GM19438 (cell line): ENCODE measurements around the gene FOXA3.
A peak's percentile ranks its signal among the peaks of the same experiment; 100 is the strongest.
"Not testable (repeated sequence)": the region's sequence is repeated elsewhere in the genome, so short reads cannot be mapped to it uniquely, and the experiment has no call there.

Experiments
- ATAC-seq: cut with Tn5 transposase; IDR thresholded peaks from one replicate; pipeline ENCODE4 v1.9.1; 2021; ENCODE audit warnings: low read depth; ENCODE audit not compliant: unreplicated experiment

The FOXA3 gene

DNA sequence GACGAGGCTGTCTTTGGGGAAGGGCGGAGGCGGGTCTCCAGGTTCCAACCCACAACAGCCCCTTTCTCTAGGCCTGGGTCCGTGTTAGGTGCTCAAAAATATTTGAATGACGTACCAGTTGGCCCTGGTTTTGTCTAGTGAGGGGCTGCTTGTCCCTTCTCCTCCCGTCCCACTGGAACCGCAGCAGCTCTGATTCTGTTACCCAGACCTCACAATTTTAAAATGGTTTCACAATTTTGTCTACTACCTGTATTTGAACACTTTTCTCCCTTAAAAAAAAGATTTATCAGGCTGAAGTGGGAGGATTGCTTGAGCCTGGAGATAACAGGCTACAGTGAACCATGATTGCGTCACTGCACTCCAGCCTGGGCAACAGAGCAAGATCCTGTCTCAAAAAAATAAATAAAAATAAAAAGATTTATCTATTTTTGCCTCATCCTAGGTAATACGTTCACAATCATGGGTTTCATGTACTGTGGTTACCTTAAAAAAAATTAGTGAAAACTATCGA is 23.1 kb downstream of the FOXA3 start:
- ATAC-seq: no peak

DNA sequence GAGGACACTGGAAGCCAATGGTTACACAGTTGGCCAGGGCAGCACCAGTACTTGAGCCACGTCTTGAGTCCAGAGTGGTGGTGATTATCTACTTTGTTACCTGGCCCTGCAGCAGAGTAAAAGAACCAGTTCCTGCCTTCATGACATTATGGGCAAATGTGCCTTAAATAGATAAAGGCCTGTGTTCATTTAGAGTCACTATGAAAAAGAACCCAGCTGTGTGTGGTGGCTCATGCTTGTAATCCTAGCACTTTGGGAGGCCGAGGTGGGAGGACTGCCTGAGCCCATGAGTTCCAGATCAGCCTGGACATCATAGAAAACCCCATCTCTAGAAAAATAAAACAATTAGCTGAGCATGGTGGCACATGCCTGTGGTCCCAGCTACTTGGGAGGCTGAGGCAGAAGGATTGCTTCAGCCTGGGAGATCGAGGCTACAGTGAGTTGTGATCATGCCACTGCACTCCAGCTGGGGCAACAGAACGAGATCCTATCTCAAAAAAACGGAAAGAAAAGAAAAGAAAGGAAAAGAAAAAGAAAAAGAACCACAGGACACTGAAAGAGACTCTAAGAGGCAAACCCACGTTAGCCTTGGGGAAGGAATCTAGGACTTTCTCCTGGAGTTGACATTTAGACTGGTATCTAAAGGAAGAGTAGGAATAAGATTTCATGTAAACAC is 25.2 kb downstream of the FOXA3 start:
- no peak for ATAC-seq

DNA sequence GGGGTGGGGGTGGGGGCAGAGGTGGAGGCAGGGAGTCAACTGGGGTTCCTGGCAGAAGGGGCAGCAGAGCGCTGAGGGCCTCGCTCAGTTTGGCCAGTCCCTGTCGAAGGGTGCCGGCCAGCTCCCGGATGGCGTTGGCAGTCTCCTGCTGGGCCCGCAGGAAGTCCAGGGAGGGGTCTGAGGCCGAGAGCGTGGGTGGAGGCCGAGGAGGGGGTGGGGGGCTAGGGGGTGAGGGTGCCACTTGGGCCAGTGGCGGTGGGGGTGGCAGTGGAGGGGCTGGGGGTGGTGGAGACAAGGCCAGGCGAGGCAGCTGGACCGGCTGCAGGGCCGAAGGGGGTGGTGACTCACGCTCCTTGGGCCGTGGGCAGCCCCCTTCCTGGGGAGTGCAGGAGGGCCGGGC is 26.8 kb downstream of the FOXA3 start:
- ATAC-seq: no peak

DNA sequence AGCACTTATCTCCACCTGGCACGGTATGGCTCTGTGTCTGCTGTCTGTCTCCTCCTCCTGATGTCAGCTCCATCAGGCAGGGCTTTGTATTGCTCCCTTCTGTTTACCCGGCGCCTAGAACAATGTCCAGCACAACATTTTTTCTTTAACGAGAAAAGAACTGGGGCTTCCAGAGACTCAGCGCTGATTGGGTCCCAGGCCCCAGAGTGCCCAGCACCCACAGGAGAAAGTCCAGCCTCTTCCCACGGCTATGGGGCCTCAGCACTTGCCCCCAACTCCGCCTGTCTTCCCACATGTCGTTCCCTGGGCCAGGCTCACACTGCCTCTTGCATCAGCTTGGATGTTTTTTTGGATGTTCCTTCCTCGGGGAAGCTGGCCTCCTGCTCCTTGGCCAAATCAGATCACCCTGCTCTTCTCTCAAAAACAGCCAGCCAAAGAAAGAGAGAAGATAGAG is 31.4 kb downstream of the FOXA3 start:
- no peak for ATAC-seq

DNA sequence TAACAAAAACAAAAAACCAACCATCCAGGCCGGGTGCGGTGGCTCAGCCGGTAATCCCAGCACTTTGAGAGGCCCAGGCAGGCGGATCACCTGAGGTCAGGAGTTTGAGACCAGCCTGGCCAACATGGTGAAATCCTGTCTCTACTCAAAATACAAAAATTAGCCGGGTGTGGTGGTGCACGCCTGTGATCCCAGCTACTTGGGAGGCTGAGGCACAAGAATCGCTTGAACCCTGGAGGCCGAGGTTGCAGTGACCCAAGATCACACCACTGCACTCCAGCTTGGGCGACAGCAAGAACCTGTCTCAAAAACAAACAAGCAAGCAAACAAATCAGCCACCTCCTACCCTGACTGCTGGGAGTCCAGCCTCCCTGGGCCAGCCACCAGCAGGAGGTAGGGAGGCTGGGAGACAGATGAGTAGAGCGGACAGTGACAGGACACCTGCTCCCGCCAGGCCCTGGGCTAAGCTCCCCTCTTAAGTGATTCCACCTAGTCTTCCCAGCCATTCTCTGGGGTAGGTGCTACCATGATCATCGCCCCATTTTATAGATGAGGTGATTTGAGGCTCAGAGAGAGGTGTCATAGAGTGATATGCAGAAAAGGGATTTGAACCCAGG is 32.0 kb downstream of the FOXA3 start:
- ATAC-seq: not testable (repeated sequence)

DNA sequence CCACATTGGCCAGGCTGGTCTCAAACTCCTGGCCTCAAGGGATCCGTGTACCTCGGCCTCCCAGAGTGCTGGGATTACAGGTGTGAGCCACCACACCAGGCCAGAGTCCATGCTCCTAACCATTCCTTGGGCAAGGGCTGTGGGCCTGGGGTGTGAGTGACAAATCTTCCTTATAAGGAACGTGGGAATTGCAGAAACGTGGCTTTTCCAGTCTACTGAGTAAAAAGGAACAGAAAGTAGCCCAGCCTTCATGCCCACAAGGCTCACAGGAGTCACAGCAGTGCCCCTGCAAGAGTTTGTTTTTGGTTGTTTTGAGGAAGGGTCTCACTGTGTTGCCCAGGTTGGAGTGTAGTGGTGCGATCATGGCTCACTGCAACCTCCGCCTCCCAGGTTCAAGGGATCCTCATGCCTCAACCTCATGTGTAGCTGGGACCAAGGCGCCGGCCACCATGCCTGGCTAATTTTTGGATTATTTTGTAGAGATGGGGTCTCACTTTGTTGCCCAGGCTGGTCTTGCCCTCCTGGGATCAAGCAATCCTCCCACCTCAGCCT is 33.2 kb downstream of the FOXA3 start:
- ATAC-seq: no peak

DNA sequence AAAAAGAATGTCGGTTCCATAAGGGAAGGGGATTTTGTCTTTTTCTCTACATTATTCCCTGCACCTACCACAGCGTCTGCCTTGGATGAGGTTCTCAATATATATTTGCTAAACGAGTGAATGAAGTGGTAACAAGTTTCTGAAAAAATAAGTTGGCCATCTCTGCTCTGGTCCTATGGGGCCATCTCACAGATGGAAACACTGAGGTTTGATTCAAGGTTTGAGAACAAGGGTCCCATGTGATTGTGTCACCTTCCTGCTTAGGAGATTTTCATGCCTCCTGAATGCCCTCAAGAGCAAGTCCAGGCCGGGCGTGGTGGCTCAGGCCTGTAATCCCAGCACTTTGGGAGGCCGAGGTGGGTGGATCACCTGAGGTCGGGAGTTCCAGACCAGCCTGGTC is 35.1 kb downstream of the FOXA3 start:
- no peak for ATAC-seq

DNA sequence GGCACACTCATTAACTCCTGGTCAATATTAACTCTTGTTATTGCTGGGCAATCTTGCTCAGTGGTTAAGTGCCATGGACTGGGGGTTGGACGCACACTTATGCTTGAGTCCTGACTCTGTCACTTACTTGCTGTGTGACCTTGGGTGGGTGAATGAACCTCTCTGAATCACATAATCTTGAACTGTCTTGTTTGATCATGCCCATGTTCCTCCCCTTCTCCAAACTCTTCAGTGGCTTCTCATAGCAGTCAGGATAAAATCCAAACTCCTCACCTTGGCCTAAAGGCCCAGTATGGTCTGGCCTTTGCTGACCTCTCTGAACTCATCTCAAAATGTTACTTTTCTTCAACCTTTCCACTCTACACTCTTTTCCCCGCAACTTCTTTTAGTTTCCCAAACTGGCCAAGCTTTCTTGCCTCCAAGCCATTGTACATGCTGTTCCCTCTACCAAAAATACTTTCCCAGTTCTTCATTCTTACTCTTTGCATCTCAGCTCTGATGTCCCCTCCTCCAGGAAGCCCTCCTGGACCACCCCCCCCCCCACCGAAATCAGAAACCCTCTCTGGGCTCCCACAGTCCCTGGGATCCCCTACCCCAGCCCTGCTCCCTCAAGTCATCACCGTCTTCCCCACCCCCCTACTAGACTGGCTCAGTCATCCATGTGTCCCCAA is 35.9 kb downstream of the FOXA3 start:
- ATAC-seq: no peak

DNA sequence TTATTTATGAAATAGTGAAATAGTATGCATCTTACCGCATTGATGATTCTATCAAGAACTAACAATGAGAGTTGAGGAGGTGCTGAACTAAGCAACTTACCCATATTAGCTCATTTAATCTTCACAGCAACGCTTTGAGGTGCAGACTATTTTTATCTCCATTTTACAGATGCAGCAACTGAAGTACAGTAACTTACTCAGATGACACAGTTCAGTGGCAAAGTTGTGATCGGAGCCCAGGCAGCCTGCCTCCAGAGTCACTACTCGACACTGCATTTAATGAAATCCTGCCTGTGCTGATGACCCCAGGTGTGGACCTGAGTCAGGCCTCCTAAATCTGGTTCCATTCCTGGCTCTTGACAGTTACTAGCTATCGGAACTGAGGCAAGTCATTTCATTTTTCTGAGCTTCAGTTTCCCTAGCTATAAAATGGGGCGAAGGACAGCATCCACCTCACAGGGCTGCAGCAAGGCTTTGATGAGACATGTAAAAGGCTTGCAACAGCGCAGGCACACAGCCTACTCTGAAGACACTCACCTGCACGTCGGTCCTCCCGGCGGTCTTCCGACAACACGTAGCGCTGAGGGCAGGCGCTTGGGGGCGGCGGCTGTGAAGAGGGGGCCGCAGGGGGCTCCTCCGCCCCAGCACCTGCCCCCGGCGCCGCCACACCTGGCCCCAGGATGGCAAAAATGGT is 36.8 kb downstream of the FOXA3 start:
- ATAC-seq: no peak

DNA sequence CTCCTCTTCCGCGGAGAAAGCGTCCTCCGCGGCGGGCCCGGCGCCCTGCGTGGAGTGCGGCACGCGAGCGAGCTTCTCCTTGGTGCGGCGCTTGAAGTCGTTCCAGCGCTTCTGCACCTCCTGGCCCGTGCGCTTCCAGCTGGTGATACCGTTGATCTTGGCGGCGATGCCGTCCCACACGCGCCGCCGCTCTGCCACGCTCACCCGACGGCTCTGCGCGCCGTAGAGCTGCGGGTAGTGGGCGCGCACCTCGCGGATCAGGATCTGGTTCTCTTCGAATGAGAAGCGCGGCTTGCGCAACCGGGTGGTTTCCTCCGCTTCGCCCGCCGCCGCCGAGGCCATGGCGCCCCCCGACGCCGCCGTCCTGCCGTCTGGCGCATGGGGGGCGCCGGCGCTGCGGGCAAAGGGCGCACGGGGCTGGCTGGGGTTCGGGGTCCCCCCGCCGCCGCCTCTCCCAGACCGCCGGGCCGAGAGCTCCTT is 37.3 kb downstream of the FOXA3 start:
- no peak for ATAC-seq

DNA sequence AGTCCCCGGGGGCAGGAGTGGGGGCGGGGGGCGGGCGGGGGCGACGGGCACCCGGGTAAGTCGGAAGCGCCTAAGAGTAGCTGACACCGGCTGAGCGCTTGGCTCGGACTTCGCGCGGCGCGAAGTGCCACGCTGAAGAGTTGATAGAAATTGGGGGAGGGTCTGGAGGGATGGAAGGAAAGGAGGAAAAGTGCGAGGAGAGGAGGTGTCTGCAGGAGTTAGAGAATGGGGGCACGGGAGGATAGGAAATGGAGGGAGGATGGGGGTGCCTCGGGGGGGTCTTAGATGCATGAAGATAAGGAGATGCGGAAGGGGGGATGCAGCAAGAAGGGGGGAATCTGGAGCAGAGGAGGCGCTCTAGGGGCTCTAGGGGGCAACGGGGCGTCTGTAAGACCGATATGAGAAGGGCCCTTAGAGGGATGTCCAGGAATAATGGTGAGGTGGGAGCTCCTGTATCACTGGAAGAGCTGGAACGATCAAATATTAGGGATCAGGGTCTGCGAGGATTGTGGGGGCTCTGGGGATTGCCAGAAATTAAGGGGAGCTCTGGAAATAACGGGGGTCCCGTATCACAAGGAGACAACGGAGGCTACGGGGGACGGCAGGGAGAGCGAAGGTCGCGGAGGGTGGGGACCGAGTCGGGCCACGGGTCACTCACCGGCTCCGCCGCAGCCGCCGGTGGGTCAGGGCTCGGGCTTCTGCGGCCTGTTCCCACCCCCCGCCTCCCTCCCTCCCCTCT is 38.0 kb downstream of the FOXA3 start, which contains the start of gene MYPOP:
TSS of gene MYPOP (minus strand) at position 702 of the 739 bp plus-strand sequence. CDS start 840 bp downstream, outside the sequence.
- no peak for ATAC-seq

DNA sequence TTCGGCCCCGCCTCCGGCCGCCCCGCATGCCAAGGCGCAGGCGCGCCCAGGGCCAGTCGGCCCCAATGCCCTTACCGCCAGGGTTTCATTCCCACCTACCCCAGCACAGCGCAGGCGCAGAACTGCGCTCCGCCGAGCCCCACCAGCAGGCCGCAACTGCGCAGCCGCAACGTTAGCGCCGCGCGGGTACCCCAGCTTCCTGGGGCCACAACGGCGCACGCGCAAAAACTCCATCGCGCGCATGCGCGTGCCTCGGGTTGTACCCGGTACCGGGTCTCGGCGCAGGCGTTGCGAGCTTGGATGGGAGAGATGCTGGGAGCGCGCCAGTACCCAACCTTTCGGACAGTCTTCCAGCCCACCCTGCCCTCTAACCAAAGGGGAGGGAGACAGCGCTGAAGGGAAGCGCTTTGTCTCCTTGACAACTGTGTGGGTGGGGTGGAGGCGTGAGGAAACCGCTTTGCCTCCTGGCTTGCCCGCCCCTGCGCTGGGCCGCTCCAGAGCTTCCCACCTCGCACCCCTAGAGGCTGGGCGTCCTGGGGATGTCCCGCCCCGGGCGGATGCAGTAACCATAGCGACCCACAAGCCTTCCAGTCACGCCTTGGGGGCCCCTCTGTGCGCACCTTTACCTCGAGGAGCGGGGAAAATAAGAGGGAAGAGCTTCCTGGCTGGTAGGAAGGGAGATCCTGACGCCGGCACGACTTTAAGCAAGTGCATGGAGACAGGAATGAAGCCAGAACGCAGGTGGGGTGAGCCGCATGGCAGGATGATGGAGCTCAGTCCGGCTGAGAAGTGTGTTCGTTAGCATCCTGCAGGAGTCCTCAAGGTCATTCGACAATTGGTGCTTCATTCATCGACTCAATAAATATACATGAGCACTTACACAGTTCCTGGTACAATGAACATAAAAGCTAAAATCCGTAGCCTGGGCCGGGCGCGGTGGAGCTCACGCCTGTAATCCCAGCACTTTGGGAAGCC is 38.8 kb downstream of the FOXA3 start:
- ATAC-seq: peak; percentile 82

DNA sequence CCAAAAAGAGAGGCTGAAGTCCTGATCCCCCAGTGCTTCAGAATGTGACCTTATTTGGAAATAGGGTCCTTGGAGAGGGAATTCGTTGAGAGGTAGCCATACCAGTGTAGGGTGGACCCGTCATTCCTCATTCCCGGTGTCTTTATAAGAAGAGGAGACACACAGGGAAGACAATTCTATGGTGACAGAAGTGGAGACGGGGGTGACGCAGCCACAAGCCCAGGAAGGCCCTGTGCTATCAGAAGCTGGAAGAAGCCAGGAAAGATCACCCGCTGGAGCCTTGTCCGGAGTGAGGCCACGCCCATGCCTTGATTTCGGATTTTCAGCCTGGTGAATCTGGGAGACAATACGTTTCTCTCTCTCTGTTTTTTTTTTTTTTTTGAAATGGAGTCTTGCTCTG is 40.9 kb downstream of the FOXA3 start:
- ATAC-seq: no peak

DNA sequence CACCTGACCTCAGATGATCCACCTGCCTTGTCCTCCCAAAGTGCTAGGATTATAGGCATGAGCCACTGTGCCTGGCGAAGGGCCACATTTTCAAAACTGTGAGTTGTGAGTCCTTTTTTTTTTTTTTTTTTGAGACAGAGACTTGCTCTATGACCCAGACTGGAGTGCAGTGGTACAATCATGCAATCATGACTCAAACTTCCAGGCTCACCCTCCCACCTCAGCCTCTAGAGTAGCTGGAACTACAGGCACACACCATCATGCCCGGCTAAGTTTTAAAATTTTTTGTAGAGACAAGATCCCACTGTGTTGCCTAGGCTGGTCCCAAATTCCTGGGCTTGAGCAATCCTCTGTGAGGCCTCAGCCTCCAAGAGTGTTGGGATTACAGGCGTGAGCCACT is 42.1 kb downstream of the FOXA3 start:
- ATAC-seq: no peak

DNA sequence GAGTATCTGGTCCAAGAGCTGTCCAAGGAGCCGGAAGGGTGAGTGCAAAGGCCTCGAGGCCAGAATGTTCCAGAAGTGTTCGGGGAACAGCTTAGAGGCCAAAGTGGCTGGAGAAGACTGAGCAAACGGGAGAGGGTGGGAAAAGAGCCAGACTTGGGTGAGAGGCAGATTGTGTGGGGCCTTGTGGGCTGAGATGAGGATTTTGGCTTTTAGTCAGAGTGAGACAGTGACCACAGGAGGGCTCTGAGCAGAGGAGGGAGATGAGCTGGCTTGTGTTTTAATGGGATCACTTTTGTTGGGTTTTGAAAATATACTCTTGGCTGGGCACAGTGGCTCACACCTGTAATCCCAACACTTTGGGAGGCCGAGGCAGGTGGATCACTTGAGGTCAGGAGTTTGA is 44.8 kb downstream of the FOXA3 start:
- no peak for ATAC-seq

DNA sequence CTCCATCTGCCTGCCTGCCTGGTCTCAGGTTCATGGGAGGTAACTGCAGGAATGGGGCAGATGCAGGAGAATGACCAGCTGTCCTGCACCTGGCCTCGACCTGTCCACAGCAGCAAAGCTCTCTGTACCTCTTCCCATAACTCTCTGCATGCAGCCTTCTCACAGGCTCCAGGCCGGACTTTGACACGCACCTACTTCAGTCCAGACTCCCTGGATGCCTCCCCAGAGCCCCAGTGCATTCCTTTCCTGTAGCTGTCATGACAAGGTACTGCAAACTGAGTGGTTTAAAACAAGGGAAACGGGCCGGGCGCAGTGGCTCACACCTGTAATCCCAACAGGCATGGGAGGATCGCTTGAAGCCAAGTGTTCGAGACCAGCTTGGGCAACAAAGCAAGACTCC is 47.2 kb downstream of the FOXA3 start:
- ATAC-seq: no peak

DNA sequence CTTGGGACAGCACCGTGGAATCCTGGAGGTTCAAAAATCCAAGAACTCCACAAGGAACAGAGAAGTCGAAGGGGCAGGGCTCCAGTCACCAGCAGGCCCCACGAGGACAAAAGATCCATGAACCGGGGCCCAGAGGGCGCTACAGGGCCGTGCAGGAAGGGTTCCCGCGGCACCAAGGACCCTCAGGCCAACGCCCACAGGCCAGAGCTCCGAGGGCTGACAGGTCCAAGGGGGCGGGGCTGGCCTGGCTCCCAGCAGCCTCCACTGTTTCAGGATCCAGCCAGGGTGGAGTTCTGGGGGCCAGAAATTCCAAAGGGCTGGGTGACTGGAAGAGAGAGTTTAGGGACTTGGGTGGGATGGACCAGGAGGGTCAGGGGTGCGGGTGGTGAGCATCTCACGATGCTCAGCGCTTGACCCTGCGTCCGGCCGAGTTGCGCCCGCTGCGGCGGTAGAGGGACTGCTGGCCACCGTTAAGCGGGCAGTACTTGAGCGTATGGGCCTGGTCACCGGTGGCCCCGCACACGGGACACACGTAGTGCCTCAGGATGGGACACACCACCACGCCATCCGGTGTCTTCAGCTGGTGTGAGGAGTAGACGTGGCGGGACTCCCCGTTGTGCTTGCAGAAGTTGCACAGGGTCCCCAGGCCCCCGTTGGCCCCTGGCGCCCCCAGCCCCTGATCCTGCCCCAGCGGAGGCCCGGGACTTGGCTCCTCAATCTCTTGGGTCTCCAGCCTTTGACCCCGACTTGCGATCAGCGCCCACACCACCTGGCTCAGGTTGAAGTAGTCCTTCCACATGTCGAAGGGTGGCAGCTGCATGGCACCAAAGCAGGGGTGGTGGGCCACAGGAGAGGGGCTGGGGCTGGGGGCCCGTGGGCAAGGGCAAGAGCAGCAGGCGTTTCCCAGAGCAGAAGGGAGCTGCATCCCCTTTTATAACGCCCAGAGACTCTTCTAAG is 50.0 kb downstream of the FOXA3 start, which contains the start of gene NANOS2:
TSS of gene NANOS2 (minus strand) at position 905 of the 957 bp plus-strand sequence. CDS start at position 820, 85 bp downstream.
- ATAC-seq: no peak
